SK-N-SH (cell line): ENCODE results near the gene MEG3. TPM values are rescaled to one million over a fixed set of nuclear protein-coding genes. Genes with fewer than 3 reads are reported as not detected.

Experiments used
- CTCF ChIA-PET: fragments of 300-600, 350-600 bp; formaldehyde crosslinking; extraction: SDS; loops from one replicate; lab custom pipeline; 2021; lab: Yijun Ruan, JAX
- POLR2A ChIA-PET: fragments of 350-600 bp; sonication (Branson Sonifier 250); formaldehyde crosslinking; extraction: SDS; loops from one replicate; lab custom pipeline; 2020; ENCODE audit warnings: antibody characterized with exemption, inconsistent platforms; lab: Yijun Ruan, JAX
- DNase-seq: peaks from one replicate; pipeline ENCODE4 v3.0.0; 2012
- H2AFZ ChIP-seq: fragments of 200-600 bp; sonication (generic); 2 replicates; pipeline ENCODE4 v1.8.1; 2016; ENCODE audit warnings: antibody characterized with exemption, mild to moderate bottlenecking, low read depth
- H3F3A ChIP-seq: fragments of 200-600 bp; sonication (generic); replicated peaks from 2 replicates; pipeline ENCODE3; 2016; ENCODE audit warnings: antibody characterized with exemption, mild to moderate bottlenecking; ENCODE audit not compliant: insufficient read depth
- H3K27ac ChIP-seq, 2 experiments: fragments of 200-500 bp in 1 of 2; fragments of 200-600 bp in 1 of 2; sonication (Bioruptor generic) in 1 of 2; sonication (generic), shearing (Covaris generic) in 1 of 2; 2 replicates each; pipeline versions ENCODE4 v1.5.1 to v1.6.1; 2014 to 2016; ENCODE audit warnings: low read depth in 2 of 2, inconsistent platforms in 1 of 2, low read length in 1 of 2, mild to moderate bottlenecking in 1 of 2, mixed read lengths in 1 of 2
- H3K27me3 ChIP-seq: fragments of 200-600 bp; sonication (generic), shearing (Covaris generic); 2 replicates; pipeline ENCODE4 v1.6.1; 2016; ENCODE audit warnings: mixed run types; ENCODE audit not compliant: insufficient read depth
- H3K36me3 ChIP-seq, 2 experiments: fragments of 200-500 bp in 1 of 2; fragments of 200-600 bp in 1 of 2; sonication (Bioruptor generic) in 1 of 2; sonication (generic) in 1 of 2; replicated peaks in 1 of 2; 2 replicates each; pipeline versions ENCODE3 to v1.5.1; 2014 to 2016; ENCODE audit warnings: low read length in 1 of 2, mild to moderate bottlenecking in 1 of 2; ENCODE audit not compliant: insufficient read depth in 2 of 2, control insufficient read depth in 1 of 2
- H3K4me1 ChIP-seq, 2 experiments: fragments of 200-500 bp in 1 of 2; fragments of 200-600 bp in 1 of 2; sonication (Bioruptor generic) in 1 of 2; sonication (generic), shearing (Covaris generic) in 1 of 2; 2 replicates each; pipeline versions ENCODE4 v1.5.1 to v1.6.1; 2014 to 2016; ENCODE audit warnings: low read depth in 1 of 2, low read length in 1 of 2, mixed run types in 1 of 2; ENCODE audit not compliant: insufficient read depth in 2 of 2, control insufficient read depth in 1 of 2
- H3K4me2 ChIP-seq: fragments of 200-600 bp; sonication (generic), shearing (Covaris generic); 2 replicates; pipeline ENCODE4 v1.6.1; 2017; ENCODE audit warnings: mixed run types
- H3K4me3 ChIP-seq, 2 experiments: fragments of 200-500 bp in 1 of 2; fragments of 200-600 bp in 1 of 2; sonication (Bioruptor generic) in 1 of 2; sonication (generic), shearing (Covaris generic) in 1 of 2; 2 replicates each; pipeline versions ENCODE4 v1.5.1 to v1.8.1; 2014 to 2016; ENCODE audit warnings: low read depth in 2 of 2, inconsistent platforms in 1 of 2, low read length in 1 of 2, mild to moderate bottlenecking in 1 of 2, mixed read lengths in 1 of 2, moderate library complexity in 1 of 2
- H3K79me2 ChIP-seq: fragments of 200-600 bp; sonication (generic); 2 replicates; pipeline ENCODE4 v1.8.1; 2017; ENCODE audit warnings: mild to moderate bottlenecking; ENCODE audit not compliant: insufficient read depth
- H3K9ac ChIP-seq: fragments of 200-600 bp; sonication (generic); 2 replicates; pipeline ENCODE4 v1.6.1; 2017; ENCODE audit warnings: mixed run types
- H3K9me2 ChIP-seq: fragments of 200-600 bp; sonication (generic); 2 replicates; pipeline ENCODE4 v1.6.1; 2017; ENCODE audit warnings: mixed run types
- H3K9me3 ChIP-seq: fragments of 200-600 bp; sonication (generic); 2 replicates; pipeline ENCODE4 v1.6.1; 2017; ENCODE audit warnings: mixed run types, mild to moderate bottlenecking, moderate library complexity
- H4K20me1 ChIP-seq: fragments of 200-600 bp; sonication (generic); 2 replicates; pipeline ENCODE4 v1.6.1; 2017; ENCODE audit warnings: mild to moderate bottlenecking, mixed run types; ENCODE audit not compliant: insufficient read depth
- ELF1 ChIP-seq: IDR thresholded peaks from 2 replicates; pipeline ENCODE4 v1.4.0; 2012
- EP300 ChIP-seq, 2 experiments: IDR thresholded peaks; 2 replicates each; pipeline versions ENCODE4 v1.4.0 to v1.6.1; 2012; ENCODE audit warnings: borderline replicate concordance in 1 of 2, low read depth in 1 of 2, low read length in 1 of 2
- FOSL2 ChIP-seq: IDR thresholded peaks from 2 replicates; pipeline ENCODE4 v1.4.0; 2012; ENCODE audit warnings: low read depth, mild to moderate bottlenecking, moderate library complexity, borderline replicate concordance
- FOXJ3 ChIP-seq: sonication (generic); formaldehyde crosslinking; IDR thresholded peaks from 2 replicates; pipeline ENCODE4 v1.5.1; 2020; ENCODE audit warnings: mild to moderate bottlenecking, missing genetic modification reagents
- FOXM1 ChIP-seq: IDR thresholded peaks from 2 replicates; pipeline ENCODE4 v1.4.0; 2012; ENCODE audit warnings: low read depth, mild to moderate bottlenecking
- JUND ChIP-seq: IDR thresholded peaks from 2 replicates; pipeline ENCODE4 v1.4.0; 2012
- MAX ChIP-seq: IDR thresholded peaks from 2 replicates; pipeline ENCODE4 v1.4.0; 2012; ENCODE audit warnings: low read depth
- MEF2A ChIP-seq: IDR thresholded peaks from 2 replicates; pipeline ENCODE4 v1.4.0; 2012; ENCODE audit warnings: low read depth, borderline replicate concordance
- NRF1 ChIP-seq: IDR thresholded peaks from 2 replicates; pipeline ENCODE4 v1.6.1; 2012; ENCODE audit warnings: low read depth, mild to moderate bottlenecking, low read length
- RAD21 ChIP-seq: IDR thresholded peaks from 2 replicates; pipeline ENCODE4 v1.6.1; 2012; ENCODE audit warnings: mild to moderate bottlenecking, low read length
- RCOR1 ChIP-seq: fragments of 150-350 bp; IDR thresholded peaks from 2 replicates; pipeline ENCODE4 v1.6.1; 2017; ENCODE audit warnings: antibody characterized with exemption, low read length
- SIN3A ChIP-seq: IDR thresholded peaks from 2 replicates; pipeline ENCODE4 v1.6.1; 2012; ENCODE audit warnings: low read depth, mild to moderate bottlenecking, low read length, moderate library complexity, borderline replicate concordance
- SMC3 ChIP-seq: IDR thresholded peaks from 2 replicates; pipeline ENCODE4 v1.6.1; 2012; ENCODE audit warnings: low read depth, low read length, improper control_type of control experiment
- TAF1 ChIP-seq: IDR thresholded peaks from 2 replicates; pipeline ENCODE4 v1.6.1; 2012; ENCODE audit warnings: low read depth, mild to moderate bottlenecking, low read length, moderate library complexity, borderline replicate concordance
- TCF12 ChIP-seq: IDR thresholded peaks from 2 replicates; pipeline ENCODE4 v1.4.0; 2012
- USF1 ChIP-seq: IDR thresholded peaks from 2 replicates; pipeline ENCODE4 v1.4.0; 2012; ENCODE audit warnings: low read depth, borderline replicate concordance
- YY1 ChIP-seq: IDR thresholded peaks from 2 replicates; pipeline ENCODE4 v1.4.0; 2012; ENCODE audit warnings: low read depth, mild to moderate bottlenecking
- WGBS: methylation state at CpG from one replicate; pipeline ENCODE4 v1.1.6; 2017; ENCODE audit warnings: low lambda C conversion rate; 5-methylcytosine and 5-hydroxymethylcytosine counted together
- polyA plus RNA-seq, 3 experiments: library from polyadenylated mRNA; depleted of rRNA; stranded (reverse); fragments of >200 nt; gene quantifications; 2 replicates each; pipeline ENCODE4 v1.2.3, GENCODE V29; 2012
- TF ChIP-seq, protein P1 (sequence below): fragments of 200-600 bp; sonication (generic); IDR thresholded peaks from 2 replicates; pipeline ENCODE4 v1.6.1; 2017; ENCODE audit warnings: antibody characterized with exemption, mild to moderate bottlenecking, moderate library complexity
- TF ChIP-seq, protein P2 (sequence below): IDR thresholded peaks from 2 replicates; pipeline ENCODE4 v1.4.0; 2012; ENCODE audit warnings: low read depth, borderline replicate concordance

Gene MEG3
- polyA plus RNA-seq, 1 of the 3 experiments (the other 2 are of a cell fraction): not detected

DNA sequence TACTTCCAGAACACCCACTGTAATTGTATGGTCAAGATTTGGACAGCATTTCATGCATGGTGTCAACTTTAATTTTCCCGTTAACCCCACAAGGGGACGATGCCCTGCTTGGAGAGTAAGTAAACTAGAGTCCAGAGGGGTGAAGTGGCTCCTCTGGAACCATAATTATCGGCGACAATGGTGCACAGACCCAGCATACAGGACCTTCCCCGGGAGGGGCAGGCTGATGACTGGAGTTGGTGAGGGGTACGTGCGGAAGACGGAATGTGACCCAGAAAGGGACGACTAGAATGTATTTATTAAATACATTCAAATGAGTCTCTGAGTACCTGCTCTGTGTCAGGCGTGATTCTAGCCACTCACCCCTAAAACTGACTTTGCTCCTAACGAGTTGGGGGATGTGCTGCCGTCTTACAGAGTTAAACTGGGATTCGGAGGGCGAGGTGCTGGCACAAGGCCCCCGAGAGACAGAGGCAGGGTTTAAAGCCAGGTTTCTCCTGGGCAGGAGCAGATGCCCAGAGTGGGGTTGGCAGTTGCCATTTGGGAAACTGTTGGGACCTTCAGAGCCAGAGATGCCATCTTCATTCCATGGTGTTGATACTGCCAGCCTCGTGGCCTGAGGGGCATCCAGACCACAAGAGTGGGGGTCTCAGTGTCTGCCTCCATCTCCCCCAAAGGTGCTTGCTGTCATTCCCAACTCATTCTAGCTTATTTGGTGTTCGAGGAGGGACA lies 66.7 kb downstream of the MEG3 start:
- H3K36me3 ChIP-seq: no peaks in the 10 kb centered on the region
- ChIA-PET CTCF (interaction anchor here (0.9 to 1.4 kb wide), 3 partner anchors 9 to 510 kb away, joined by 3 to 5 read pairs (median 4); no protein-coding TSS in a partner anchor), POLR2A (interaction anchor here (0.9 kb wide), 1 partner anchor 118 kb away, joined by 3 read pairs; no protein-coding TSS in a partner anchor)
- H3K9ac ChIP-seq: no peak overlapping the region
- no peaks in the 10 kb centered on the region for H4K20me1 ChIP-seq
- peaks cover 3 to 75% of the 10 kb centered on the region in 2 experiments; a peak in 3 of 4 replicates for H3K4me1 ChIP-seq
- 50% methylated on average over 15 of the region's 17 CpGs for WGBS
- H2AFZ ChIP-seq: no peak overlapping the region
- DNase-seq: no peak
- H3K27ac ChIP-seq: peak overlapping the region in 1 of 2 experiments; percentile 43; a peak in 1 of 4 replicates
- no peak overlapping the region for H3K4me3 ChIP-seq
- H3K9me2 ChIP-seq: no peaks in the 10 kb centered on the region
- TF ChIP-seq MEF2A: no peak
- no peak for TF ChIP-seq YY1
- no peak for TF ChIP-seq FOSL2
- TF ChIP-seq SMC3: no peak
- TF ChIP-seq FOXJ3 (CRISPR knock-in tag): no peak
- TF ChIP-seq TAF1: no peak
- TF ChIP-seq TCF12: no peak
- TF ChIP-seq, protein P1, sequence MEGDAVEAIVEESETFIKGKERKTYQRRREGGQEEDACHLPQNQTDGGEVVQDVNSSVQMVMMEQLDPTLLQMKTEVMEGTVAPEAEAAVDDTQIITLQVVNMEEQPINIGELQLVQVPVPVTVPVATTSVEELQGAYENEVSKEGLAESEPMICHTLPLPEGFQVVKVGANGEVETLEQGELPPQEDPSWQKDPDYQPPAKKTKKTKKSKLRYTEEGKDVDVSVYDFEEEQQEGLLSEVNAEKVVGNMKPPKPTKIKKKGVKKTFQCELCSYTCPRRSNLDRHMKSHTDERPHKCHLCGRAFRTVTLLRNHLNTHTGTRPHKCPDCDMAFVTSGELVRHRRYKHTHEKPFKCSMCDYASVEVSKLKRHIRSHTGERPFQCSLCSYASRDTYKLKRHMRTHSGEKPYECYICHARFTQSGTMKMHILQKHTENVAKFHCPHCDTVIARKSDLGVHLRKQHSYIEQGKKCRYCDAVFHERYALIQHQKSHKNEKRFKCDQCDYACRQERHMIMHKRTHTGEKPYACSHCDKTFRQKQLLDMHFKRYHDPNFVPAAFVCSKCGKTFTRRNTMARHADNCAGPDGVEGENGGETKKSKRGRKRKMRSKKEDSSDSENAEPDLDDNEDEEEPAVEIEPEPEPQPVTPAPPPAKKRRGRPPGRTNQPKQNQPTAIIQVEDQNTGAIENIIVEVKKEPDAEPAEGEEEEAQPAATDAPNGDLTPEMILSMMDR: no peak
- TF ChIP-seq USF1: no peak
- no peak for TF ChIP-seq ELF1
- TF ChIP-seq FOXM1: no peak
- TF ChIP-seq NRF1: no peak
- no peak for TF ChIP-seq RCOR1
- no peak for TF ChIP-seq JUND
- no peak for TF ChIP-seq RAD21
- TF ChIP-seq MAX: no peak
- TF ChIP-seq, protein P2, sequence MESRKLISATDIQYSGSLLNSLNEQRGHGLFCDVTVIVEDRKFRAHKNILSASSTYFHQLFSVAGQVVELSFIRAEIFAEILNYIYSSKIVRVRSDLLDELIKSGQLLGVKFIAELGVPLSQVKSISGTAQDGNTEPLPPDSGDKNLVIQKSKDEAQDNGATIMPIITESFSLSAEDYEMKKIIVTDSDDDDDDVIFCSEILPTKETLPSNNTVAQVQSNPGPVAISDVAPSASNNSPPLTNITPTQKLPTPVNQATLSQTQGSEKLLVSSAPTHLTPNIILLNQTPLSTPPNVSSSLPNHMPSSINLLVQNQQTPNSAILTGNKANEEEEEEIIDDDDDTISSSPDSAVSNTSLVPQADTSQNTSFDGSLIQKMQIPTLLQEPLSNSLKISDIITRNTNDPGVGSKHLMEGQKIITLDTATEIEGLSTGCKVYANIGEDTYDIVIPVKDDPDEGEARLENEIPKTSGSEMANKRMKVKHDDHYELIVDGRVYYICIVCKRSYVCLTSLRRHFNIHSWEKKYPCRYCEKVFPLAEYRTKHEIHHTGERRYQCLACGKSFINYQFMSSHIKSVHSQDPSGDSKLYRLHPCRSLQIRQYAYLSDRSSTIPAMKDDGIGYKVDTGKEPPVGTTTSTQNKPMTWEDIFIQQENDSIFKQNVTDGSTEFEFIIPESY: no peak
- no peak for TF ChIP-seq EP300 (IDR thresholded peaks at IDR 0.05; ENCODE audit: borderline replicate concordance in 1 of 2, low read depth in 1 of 2, low read length in 1 of 2)
- TF ChIP-seq SIN3A: no peak
- no peaks in the 10 kb centered on the region for H3K27me3 ChIP-seq
- no peaks in the 10 kb centered on the region for H3F3A ChIP-seq
- H3K4me2 ChIP-seq: no peak overlapping the region
- H3K79me2 ChIP-seq: no peaks in the 10 kb centered on the region
- H3K9me3 ChIP-seq: no peaks in the 10 kb centered on the region
